Sigmoid colon (tissue), 4 donors: ENCODE results near the gene CFAP57.

ENCODE experiments used
- EP300 ChIP-seq, 4 donors: sonication (generic); formaldehyde crosslinking; IDR thresholded peaks; one replicate each; pipeline ENCODE4 v1.6.1; 2017; ENCODE audit warnings: antibody characterized with exemption in 4 of 4
- POLR2A ChIP-seq, 2 donors: fragments of 450-650 bp; IDR thresholded peaks; one replicate each; pipeline ENCODE4 v1.6.1; 2016; ENCODE audit warnings: antibody characterized with exemption in 2 of 2, mild to moderate bottlenecking in 2 of 2, moderate library complexity in 2 of 2
- POLR2AphosphoS5 ChIP-seq, 4 donors: sonication (generic); formaldehyde crosslinking; IDR thresholded peaks; one replicate each; pipeline ENCODE4 v1.6.1; 2017; ENCODE audit warnings: antibody characterized with exemption in 4 of 4
- TF ChIP-seq, protein P1 (sequence below), 4 experiments: fragments of 450-650 bp in 3 of 4; fragments of 200-600 bp in 1 of 4; IDR thresholded peaks; one replicate each; pipeline ENCODE4 v1.5.1; 2016 to 2019; ENCODE audit warnings: antibody characterized with exemption in 4 of 4, mild to moderate bottlenecking in 3 of 4, moderate library complexity in 2 of 4

DNA sequence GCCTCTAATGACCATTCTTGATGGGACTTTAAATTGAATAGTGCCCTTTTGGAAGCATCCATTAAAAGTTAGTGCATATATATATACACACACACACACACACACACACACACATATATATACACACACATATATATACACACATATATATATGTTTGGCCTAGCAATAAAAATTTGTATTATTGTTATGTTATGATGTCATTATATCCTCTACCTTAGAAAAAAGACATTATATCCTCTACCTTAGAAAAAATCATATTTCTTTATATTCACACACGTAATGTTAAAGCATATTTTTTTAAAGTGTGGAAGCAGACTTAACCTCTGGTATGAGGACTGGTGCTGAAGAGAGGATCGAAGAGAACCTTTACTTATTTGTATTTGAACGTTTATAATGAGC, 43.3 kb upstream of the CFAP57 start:
- no peak for TF ChIP-seq POLR2A (IDR thresholded peaks at IDR 0.05)
- TF ChIP-seq, protein P1, sequence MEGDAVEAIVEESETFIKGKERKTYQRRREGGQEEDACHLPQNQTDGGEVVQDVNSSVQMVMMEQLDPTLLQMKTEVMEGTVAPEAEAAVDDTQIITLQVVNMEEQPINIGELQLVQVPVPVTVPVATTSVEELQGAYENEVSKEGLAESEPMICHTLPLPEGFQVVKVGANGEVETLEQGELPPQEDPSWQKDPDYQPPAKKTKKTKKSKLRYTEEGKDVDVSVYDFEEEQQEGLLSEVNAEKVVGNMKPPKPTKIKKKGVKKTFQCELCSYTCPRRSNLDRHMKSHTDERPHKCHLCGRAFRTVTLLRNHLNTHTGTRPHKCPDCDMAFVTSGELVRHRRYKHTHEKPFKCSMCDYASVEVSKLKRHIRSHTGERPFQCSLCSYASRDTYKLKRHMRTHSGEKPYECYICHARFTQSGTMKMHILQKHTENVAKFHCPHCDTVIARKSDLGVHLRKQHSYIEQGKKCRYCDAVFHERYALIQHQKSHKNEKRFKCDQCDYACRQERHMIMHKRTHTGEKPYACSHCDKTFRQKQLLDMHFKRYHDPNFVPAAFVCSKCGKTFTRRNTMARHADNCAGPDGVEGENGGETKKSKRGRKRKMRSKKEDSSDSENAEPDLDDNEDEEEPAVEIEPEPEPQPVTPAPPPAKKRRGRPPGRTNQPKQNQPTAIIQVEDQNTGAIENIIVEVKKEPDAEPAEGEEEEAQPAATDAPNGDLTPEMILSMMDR (IDR thresholded peaks at IDR 0.05) = no peak
- TF ChIP-seq POLR2AphosphoS5 (IDR thresholded peaks at IDR 0.05) = no peak
- TF ChIP-seq EP300 (IDR thresholded peaks at IDR 0.05) = no peak
